H1 (cell line): ENCODE measurements around the gene RAP2B.

Experiments
- ATF2 ChIP-seq: IDR thresholded peaks from 2 replicates; pipeline ENCODE4 v1.6.1; 2012; ENCODE audit warnings: low read length, inconsistent platforms
- CBX5 ChIP-seq: fragments of 300-800, 300-1000 bp; sonication (generic); IDR thresholded peaks from 2 replicates; pipeline ENCODE4 v1.7.1; 2016; ENCODE audit warnings: antibody characterized with exemption, low read length, low read depth
- CHD2 ChIP-seq: IDR thresholded peaks from 2 replicates; pipeline ENCODE4 v1.6.1; 2012; ENCODE audit warnings: low read length, improper control_type of control experiment
- KDM5A ChIP-seq: fragments of 200-600 bp; IDR thresholded peaks from 2 replicates; pipeline ENCODE4 v1.7.1; 2012; ENCODE audit warnings: mild to moderate bottlenecking, low read length, inconsistent platforms, mixed read lengths
- POLR2A ChIP-seq, 2 experiments: IDR thresholded peaks; 1 replicate in 1 of 2; 2 replicates in 1 of 2; pipeline ENCODE4 v1.6.1; 2011; ENCODE audit warnings: low read depth in 2 of 2, low read length in 2 of 2, mild to moderate bottlenecking in 2 of 2; ENCODE audit errors: control extremely low read depth in 1 of 2
- POLR2AphosphoS5 ChIP-seq: IDR thresholded peaks from 2 replicates; pipeline ENCODE4 v1.6.1; 2011; ENCODE audit warnings: low read depth, low read length
- TCF12 ChIP-seq: IDR thresholded peaks from 2 replicates; pipeline ENCODE4 v1.6.1; 2011; ENCODE audit warnings: low read depth, mild to moderate bottlenecking, low read length
- TF ChIP-seq, protein P1 (sequence below), 3 experiments: IDR thresholded peaks; 1 replicate in 2 of 3; 2 replicates in 1 of 3; pipeline versions ENCODE4 v1.5.1 to v1.6.1; 2011; ENCODE audit warnings: low read length in 3 of 3, mild to moderate bottlenecking in 3 of 3, inconsistent platforms in 2 of 3, low read depth in 1 of 3, moderate library complexity in 1 of 3; ENCODE audit not compliant: insufficient read depth in 1 of 3; ENCODE audit errors: control extremely low read depth in 1 of 3

DNA sequence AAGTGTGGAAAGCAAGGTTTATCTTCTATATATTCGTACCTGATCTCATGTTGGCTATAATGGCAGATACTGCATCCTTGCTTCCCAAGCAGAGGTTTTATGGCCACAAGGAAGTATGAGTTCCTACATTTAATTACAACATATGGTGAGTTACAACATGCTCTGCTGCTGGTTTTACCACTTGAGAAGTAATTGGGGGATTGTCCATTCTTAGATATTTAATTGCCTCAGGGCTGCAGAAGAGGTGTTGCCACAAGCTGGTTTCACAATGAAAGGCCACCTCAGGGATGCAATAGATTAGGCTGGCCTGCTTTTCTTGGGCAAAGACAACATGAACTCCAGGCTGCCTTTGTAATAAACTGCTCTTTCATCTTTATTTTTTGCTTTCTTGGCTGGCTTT, 48.6 kb downstream of the RAP2B start:
- TF ChIP-seq POLR2AphosphoS5: no peak
- no peak for TF ChIP-seq TCF12
- no peak for TF ChIP-seq CBX5
- TF ChIP-seq CHD2: no peak
- no peak for TF ChIP-seq POLR2A (IDR thresholded peaks at IDR 0.05; ENCODE audit: control extremely low read depth in 1 of 2, low read depth in 2 of 2, low read length in 2 of 2)
- TF ChIP-seq, protein P1, sequence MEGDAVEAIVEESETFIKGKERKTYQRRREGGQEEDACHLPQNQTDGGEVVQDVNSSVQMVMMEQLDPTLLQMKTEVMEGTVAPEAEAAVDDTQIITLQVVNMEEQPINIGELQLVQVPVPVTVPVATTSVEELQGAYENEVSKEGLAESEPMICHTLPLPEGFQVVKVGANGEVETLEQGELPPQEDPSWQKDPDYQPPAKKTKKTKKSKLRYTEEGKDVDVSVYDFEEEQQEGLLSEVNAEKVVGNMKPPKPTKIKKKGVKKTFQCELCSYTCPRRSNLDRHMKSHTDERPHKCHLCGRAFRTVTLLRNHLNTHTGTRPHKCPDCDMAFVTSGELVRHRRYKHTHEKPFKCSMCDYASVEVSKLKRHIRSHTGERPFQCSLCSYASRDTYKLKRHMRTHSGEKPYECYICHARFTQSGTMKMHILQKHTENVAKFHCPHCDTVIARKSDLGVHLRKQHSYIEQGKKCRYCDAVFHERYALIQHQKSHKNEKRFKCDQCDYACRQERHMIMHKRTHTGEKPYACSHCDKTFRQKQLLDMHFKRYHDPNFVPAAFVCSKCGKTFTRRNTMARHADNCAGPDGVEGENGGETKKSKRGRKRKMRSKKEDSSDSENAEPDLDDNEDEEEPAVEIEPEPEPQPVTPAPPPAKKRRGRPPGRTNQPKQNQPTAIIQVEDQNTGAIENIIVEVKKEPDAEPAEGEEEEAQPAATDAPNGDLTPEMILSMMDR (IDR thresholded peaks at IDR 0.05; ENCODE audit: control extremely low read depth in 1 of 3, insufficient read depth in 1 of 3, low read depth in 1 of 3, low read length in 3 of 3): no peak
- no peak for TF ChIP-seq ATF2
- TF ChIP-seq KDM5A: no peak
